Mucosa of descending colon (tissue), 3 donors: ENCODE results near the gene CX3CL1. TPM values are rescaled to one million over a fixed set of nuclear protein-coding genes. Genes with fewer than 3 reads are reported as not detected.
A peak's percentile ranks its signal among the peaks of the same experiment; 100 is the strongest.

Experiments used
- ATAC-seq: fragments of 200-7000 bp; cut with Tn5 transposase; one replicate; pipeline ENCODE4 v1.9.1; 2020; ENCODE audit warnings: mild to moderate bottlenecking, moderate library complexity
- DNase-seq, 3 donors: peaks; one replicate each; pipeline ENCODE4 v3.0.0-alpha.2; 2020
- H3K36me3 ChIP-seq: fragments of 200-600 bp; one replicate; pipeline ENCODE4 v1.8.0; 2021; ENCODE audit warnings: low read depth, mild to moderate bottlenecking
- H3K4me1 ChIP-seq: fragments of 200-600 bp; one replicate; pipeline ENCODE4 v1.8.0; 2021; ENCODE audit warnings: low read depth, mild to moderate bottlenecking
- H3K4me3 ChIP-seq: fragments of 200-600 bp; one replicate; pipeline ENCODE4 v1.8.0; 2021; ENCODE audit warnings: mild to moderate bottlenecking
- H3K9me3 ChIP-seq: fragments of 200-600 bp; one replicate; pipeline ENCODE4 v1.8.0; 2021; ENCODE audit warnings: mild to moderate bottlenecking
- CTCF ChIP-seq: fragments of 200-600 bp; IDR thresholded peaks from one replicate; pipeline ENCODE4 v1.8.0; 2022; ENCODE audit warnings: antibody characterized with exemption, mild to moderate bottlenecking
- intact Hi-C, 2 donors: fragments of 100-400 bp; cut with DNase I in 1 of 2; cut with micrococcal nuclease in 1 of 2; formaldehyde crosslinking; loops; one replicate each; pipeline versions ENCODE4 v1.11.0 to v1.11.1; 2022; cut with DNase I, micrococcal nuclease
- total RNA-seq, 3 donors: library from RNA; stranded (reverse); fragmentation: NEBNext Ultra II Directional in 2 of 3; extraction: Animal tissue kit (Norgen Biotek cat#: 25700) in 2 of 3; gene quantifications; one replicate each; pipeline versions ENCODE4 v1.2.1 to v1.2.4, GENCODE V29; 2021 to 2023
- donor health status: DM: no; HTN: no; CAD: no; lungs with moderate emphysema.
- donor health status: DM: no; HTN: no; CAD: no.
- donor health status: DM: no; HTN: yes; CAD: no.

The CX3CL1 gene
- total RNA-seq, 3 donors from 2014 or later: 2.6 to 10.5 (median 3.5) TPM

- Histone ChIP-seq H3K9me3 (no peaks in the 10 kb centered on the region), H3K4me3 (no peak overlapping the region), H3K4me1 (peaks cover 10% of the 10 kb centered on the region), H3K36me3 (no peaks in the 10 kb centered on the region)
- TF ChIP-seq CTCF: no peak
- ATAC-seq (no peak), DNase-seq (no peak)
- intact Hi-C loops: no loop called here
These were observed 27.3 kb upstream of the CX3CL1 start for GRCh38 chr16:57345021-57345420.

- Histone ChIP-seq H3K36me3 (no peaks in the 10 kb centered on the region), H3K9me3 (no peaks in the 10 kb centered on the region), H3K4me3 (no peak overlapping the region), H3K4me1 (peaks cover 10% of the 10 kb centered on the region)
- intact Hi-C loops: no loop called here
- ATAC-seq: no peak
- no peak for TF ChIP-seq CTCF
- no peak for DNase-seq
These were observed 26.6 kb upstream of the CX3CL1 start for GRCh38 chr16:57345666-57346204.

- Histone ChIP-seq H3K4me3 (no peak overlapping the region), H3K9me3 (no peaks in the 10 kb centered on the region), H3K4me1 (no peaks in the 10 kb centered on the region), H3K36me3 (no peaks in the 10 kb centered on the region)
- no peak for TF ChIP-seq CTCF
- intact Hi-C loops: no loop called here
- ATAC-seq: no peak
- no peak for DNase-seq
These were observed 24.4 kb upstream of the CX3CL1 start for GRCh38 chr16:57347858-57348257.

GRCh38 chr16:57348327-57348726, 24.0 kb upstream of the CX3CL1 start:
- Histone ChIP-seq H3K4me1 (no peaks in the 10 kb centered on the region), H3K36me3 (no peaks in the 10 kb centered on the region), H3K4me3 (no peak overlapping the region), H3K9me3 (no peaks in the 10 kb centered on the region)
- DNase-seq: no peak
- intact Hi-C loops: no loop called here
- no peak for TF ChIP-seq CTCF
- no peak for ATAC-seq

- Histone ChIP-seq H3K9me3 (no peaks in the 10 kb centered on the region), H3K4me3 (no peak overlapping the region), H3K4me1 (no peaks in the 10 kb centered on the region), H3K36me3 (no peaks in the 10 kb centered on the region)
- ATAC-seq (peak; percentile 51), DNase-seq (no peak)
- no peak for TF ChIP-seq CTCF
- intact Hi-C loops: no loop called here
These were observed 22.9 kb upstream of the CX3CL1 start for GRCh38 chr16:57349212-57350031.
